H1 (cell line): ENCODE results near the gene MAGI2. TPM values are rescaled to one million over a fixed set of nuclear protein-coding genes. Genes with fewer than 3 reads are reported as not detected.

ENCODE experiments used
- CTCF ChIA-PET: fragments of 300-600 bp; sonication (Branson Sonifier 250); formaldehyde crosslinking; loops from one replicate; lab custom pipeline; 2021; ENCODE audit not compliant: partially characterized antibody; lab: Charles Lee
- POLR2A ChIA-PET: fragments of 300-600 bp; sonication (Branson Sonifier 250); formaldehyde crosslinking; loops from one replicate; lab custom pipeline; 2021; ENCODE audit warnings: inconsistent platforms; ENCODE audit not compliant: partially characterized antibody; lab: Charles Lee
- DNase-seq, 2 experiments: peaks; one replicate each; pipeline versions ENCODE4 v3.0.0 to v3.0.0-alpha.2; 2010 to 2022; ENCODE audit warnings: low spot score in 2 of 2, low read depth in 1 of 2, mixed read lengths in 1 of 2
- FAIRE-seq: peaks from 2 replicates; lab custom pipeline; 2011; peaks lifted over from hg19 to GRCh38; lab: Jason Lieb, UNC
- H2AFZ ChIP-seq: 2 replicates; pipeline ENCODE4 v1.8.1; 2012; ENCODE audit warnings: low read length, inconsistent platforms
- H2AK5ac ChIP-seq: 2 replicates; pipeline ENCODE4 v1.6.1; 2013; ENCODE audit warnings: low read depth, low read length
- H2BK120ac ChIP-seq: replicated peaks from 2 replicates; pipeline ENCODE3; 2013; ENCODE audit warnings: low read depth, low read length, inconsistent platforms
- H2BK12ac ChIP-seq: 2 replicates; pipeline ENCODE4 v1.6.1; 2013; ENCODE audit warnings: low read depth, low read length
- H2BK15ac ChIP-seq: 2 replicates; pipeline ENCODE4 v1.6.1; 2013; ENCODE audit warnings: low read length
- H2BK20ac ChIP-seq: 2 replicates; pipeline ENCODE4 v1.6.1; 2013; ENCODE audit warnings: low read length
- H2BK5ac ChIP-seq: 2 replicates; pipeline ENCODE4 v1.6.1; 2013; ENCODE audit warnings: low read depth, low read length
- H3K14ac ChIP-seq: 2 replicates; pipeline ENCODE4 v1.6.1; 2013; ENCODE audit warnings: inconsistent platforms; ENCODE audit not compliant: insufficient read length
- H3K18ac ChIP-seq: 2 replicates; pipeline ENCODE4 v1.6.1; 2013; ENCODE audit warnings: low read length; ENCODE audit errors: extremely low read depth
- H3K23ac ChIP-seq: 2 replicates; pipeline ENCODE4 v1.6.1; 2013; ENCODE audit warnings: inconsistent platforms; ENCODE audit not compliant: insufficient read length
- H3K23me2 ChIP-seq: 2 replicates; pipeline ENCODE4 v1.6.1; 2013; ENCODE audit warnings: low read depth, low read length
- H3K27ac ChIP-seq: 2 replicates; pipeline ENCODE4 v1.6.1; 2011; ENCODE audit warnings: low read depth, low read length, inconsistent platforms
- H3K27me3 ChIP-seq, 4 experiments: replicated peaks in 1 of 4; 1 replicate in 1 of 4; 2 replicates in 3 of 4; pipeline versions ENCODE4 v1.6.1 to v1.8.1; 2011 to 2013; ENCODE audit warnings: low read length in 3 of 4, mild to moderate bottlenecking in 3 of 4, inconsistent platforms in 2 of 4, mixed read lengths in 2 of 4, moderate library complexity in 1 of 4; ENCODE audit not compliant: control insufficient read depth in 3 of 4, insufficient read depth in 3 of 4; ENCODE audit errors: extremely low read depth in 1 of 4
- H3K36me3 ChIP-seq, 4 experiments: 2 replicates each; pipeline versions ENCODE4 v1.6.1 to v1.8.1; 2011 to 2013; ENCODE audit warnings: mild to moderate bottlenecking in 4 of 4, low read length in 3 of 4, moderate library complexity in 2 of 4, control low read depth in 1 of 4, inconsistent platforms in 1 of 4; ENCODE audit not compliant: insufficient read depth in 4 of 4, control insufficient read depth in 2 of 4
- H3K4ac ChIP-seq: replicated peaks from 2 replicates; pipeline ENCODE3; 2013; ENCODE audit warnings: low read length, low read depth, mixed read lengths, inconsistent platforms; ENCODE audit not compliant: insufficient read length
- H3K4me1 ChIP-seq, 4 experiments: replicated peaks in 1 of 4; 1 replicate in 1 of 4; 2 replicates in 3 of 4; pipeline versions ENCODE4 v1.6.1 to v1.8.1; 2011 to 2013; ENCODE audit warnings: low read length in 3 of 4, inconsistent platforms in 2 of 4, mixed read lengths in 1 of 4; ENCODE audit not compliant: insufficient read depth in 4 of 4, control insufficient read depth in 3 of 4
- H3K4me2 ChIP-seq, 2 experiments: 2 replicates each; pipeline versions ENCODE4 v1.6.1 to v1.8.1; 2011 to 2013; ENCODE audit warnings: low read depth in 2 of 2, low read length in 2 of 2, control low read depth in 1 of 2, inconsistent platforms in 1 of 2, mild to moderate bottlenecking in 1 of 2; ENCODE audit not compliant: insufficient read depth in 1 of 2
- H3K4me3 ChIP-seq, 4 experiments: fragments of 200-600, 300-600 bp in 1 of 4; sonication (generic), shearing (Covaris generic), sonication (Bioruptor Twin) in 1 of 4; 2 replicates each; pipeline versions ENCODE4 v1.5.1 to v1.8.1; 2011 to 2016; ENCODE audit warnings: low read length in 4 of 4, low read depth in 3 of 4, control low read depth in 2 of 4, inconsistent platforms in 2 of 4, mild to moderate bottlenecking in 2 of 4, mixed read lengths in 1 of 4, moderate library complexity in 1 of 4; ENCODE audit not compliant: insufficient read depth in 2 of 4; ENCODE audit errors: extremely low read depth in 1 of 4
- H3K56ac ChIP-seq: replicated peaks from 2 replicates; pipeline ENCODE3; 2013; ENCODE audit warnings: low read depth, mild to moderate bottlenecking, mixed read lengths, low read length, inconsistent platforms; ENCODE audit not compliant: insufficient read length
- H3K79me1 ChIP-seq: 2 replicates; pipeline ENCODE4 v1.6.1; 2013; ENCODE audit warnings: low read depth, low read length, control low read depth
- H3K79me2 ChIP-seq, 2 experiments: 2 replicates each; pipeline versions ENCODE4 v1.6.1 to v1.8.1; 2012 to 2013; ENCODE audit warnings: low read length in 2 of 2, mild to moderate bottlenecking in 2 of 2, inconsistent platforms in 1 of 2; ENCODE audit not compliant: insufficient read depth in 2 of 2, control insufficient read depth in 1 of 2
- H3K9ac ChIP-seq, 4 experiments: replicated peaks in 1 of 4; 1 replicate in 1 of 4; 2 replicates in 3 of 4; pipeline versions ENCODE4 v1.6.1 to v1.8.1; 2011 to 2013; ENCODE audit warnings: low read depth in 3 of 4, low read length in 3 of 4, control low read depth in 2 of 4, mild to moderate bottlenecking in 2 of 4, moderate library complexity in 2 of 4, inconsistent platforms in 1 of 4; ENCODE audit errors: extremely low read depth in 1 of 4
- H3K9me3 ChIP-seq, 2 experiments: 2 replicates each; pipeline versions ENCODE4 v1.6.1 to v1.8.1; 2012 to 2013; ENCODE audit warnings: mild to moderate bottlenecking in 2 of 2, moderate library complexity in 2 of 2, control low read depth in 1 of 2, inconsistent platforms in 1 of 2, low read depth in 1 of 2, low read length in 1 of 2, mixed read lengths in 1 of 2; ENCODE audit not compliant: insufficient read depth in 2 of 2
- H4K20me1 ChIP-seq, 2 experiments: replicated peaks in 1 of 2; 2 replicates each; pipeline versions ENCODE3 to v1.8.1; 2011 to 2013; ENCODE audit warnings: inconsistent platforms in 2 of 2, low read length in 2 of 2, mild to moderate bottlenecking in 1 of 2; ENCODE audit not compliant: insufficient read depth in 2 of 2, control insufficient read depth in 1 of 2
- H4K5ac ChIP-seq: 2 replicates; pipeline ENCODE4 v1.6.1; 2013; ENCODE audit warnings: low read length, low read depth, mixed read lengths, inconsistent platforms; ENCODE audit not compliant: insufficient read length
- H4K8ac ChIP-seq: 2 replicates; pipeline ENCODE4 v1.8.0; 2013; ENCODE audit warnings: mild to moderate bottlenecking, moderate library complexity, low read length, inconsistent platforms; ENCODE audit not compliant: insufficient read depth; ENCODE audit errors: extremely low read depth
- H4K91ac ChIP-seq: replicated peaks from 2 replicates; pipeline ENCODE3; 2013; ENCODE audit warnings: low read length, mixed read lengths, inconsistent platforms; ENCODE audit not compliant: insufficient read length
- CHD2 ChIP-seq: IDR thresholded peaks from 2 replicates; pipeline ENCODE4 v1.6.1; 2012; ENCODE audit warnings: low read length, improper control_type of control experiment
- CTBP2 ChIP-seq: IDR thresholded peaks from 2 replicates; pipeline ENCODE4 v1.7.0; 2011; ENCODE audit warnings: borderline replicate concordance, mild to moderate bottlenecking, moderate library complexity, mixed read lengths, low read length; ENCODE audit not compliant: insufficient read depth, insufficient read length
- CTCF ChIP-seq, 3 experiments: IDR thresholded peaks; 1 replicate in 2 of 3; 2 replicates in 1 of 3; pipeline versions ENCODE4 v1.5.1 to v1.6.1; 2011; ENCODE audit warnings: low read length in 3 of 3, mild to moderate bottlenecking in 3 of 3, inconsistent platforms in 2 of 3, low read depth in 1 of 3, moderate library complexity in 1 of 3; ENCODE audit not compliant: insufficient read depth in 1 of 3; ENCODE audit errors: control extremely low read depth in 1 of 3
- FOSL1 ChIP-seq: IDR thresholded peaks from 2 replicates; pipeline ENCODE4 v1.6.1; 2011; ENCODE audit warnings: mild to moderate bottlenecking, low read depth, low read length, moderate library complexity; ENCODE audit not compliant: insufficient read depth
- SAP30 ChIP-seq: fragments of 300-600 bp; sonication (generic); IDR thresholded peaks from 2 replicates; pipeline ENCODE4 v1.7.1; 2012; ENCODE audit warnings: low read length, moderate library complexity, mild to moderate bottlenecking, inconsistent platforms; ENCODE audit not compliant: insufficient read depth, insufficient replicate concordance
- WGBS, 2 experiments: shearing (Covaris generic) in 1 of 2; methylation state at CpG; one replicate each; pipeline versions ENCODE4 v1.1.6 to v1.1.7; 2013 to 2015; ENCODE audit warnings: low lambda C conversion rate in 2 of 2, mixed read lengths in 2 of 2, inconsistent platforms in 1 of 2, low coverage in 1 of 2, missing lambda C conversion rate in 1 of 2; ENCODE audit not compliant: insufficient replicate concordance in 2 of 2, insufficient coverage in 1 of 2, insufficient read length in 1 of 2; ENCODE audit errors: extremely low coverage in 1 of 2, missing lambda C conversion rate in 1 of 2; 5-methylcytosine and 5-hydroxymethylcytosine counted together
- polyA plus RNA-seq, 7 experiments: library from polyadenylated mRNA; depleted of rRNA in 3 of 7; stranded (reverse) in 5 of 7; unstranded in 2 of 7; fragments of >200 nt in 5 of 7; fragments of 200-250 nt in 2 of 7; gene quantifications; 1 replicate in 5 of 7; 2 replicates in 1 of 7; 4 replicates in 1 of 7; pipeline versions ENCODE4 v1.2.1 to v1.2.3, GENCODE V29; 2011 to 2013; ENCODE audit warnings: missing spikeins in 2 of 7, mixed read lengths in 2 of 7
- total RNA-seq: library from RNA; stranded (reverse); fragmentation: NEBNext Ultra II Directional; extraction: Animal tissue kit (Norgen Biotek cat#: 25700); gene quantifications from 2 replicates; pipeline ENCODE4 v1.2.1, GENCODE V29; 2021

MAGI2 gene
- total and polyA plus RNA-seq, 2 of the 8 experiments (the other 6 are each of a cell fraction or from before 2014, with no cell fraction given), result 6.0 to 27.3 TPM

GRCh38 chr7:79290841-79291497, 162.5 kb downstream of the MAGI2 start:
- H4K5ac ChIP-seq, result no peak overlapping the region
- H3K18ac ChIP-seq, result no peak overlapping the region
- H2BK120ac ChIP-seq, result no peak overlapping the region
- no peak overlapping the region for H4K91ac ChIP-seq
- ChIA-PET CTCF (no interaction called here), POLR2A (no interaction called here)
- no peak for FAIRE-seq
- no peak overlapping the region for H3K4me3 ChIP-seq
- no peaks in the 10 kb centered on the region for H3K79me2 ChIP-seq
- no peaks in the 10 kb centered on the region for H4K20me1 ChIP-seq
- no peak overlapping the region for H2AK5ac ChIP-seq
- H2BK5ac ChIP-seq, result no peak overlapping the region
- no peak overlapping the region for H3K23ac ChIP-seq
- H3K4me2 ChIP-seq, result no peak overlapping the region
- no peak overlapping the region for H3K14ac ChIP-seq
- TF ChIP-seq FOSL1, result no peak
- no peak for TF ChIP-seq CTBP2
- no peak for TF ChIP-seq SAP30
- no peak for TF ChIP-seq CTCF (IDR thresholded peaks at IDR 0.05; ENCODE audit: control extremely low read depth in 1 of 3, insufficient read depth in 1 of 3, low read depth in 1 of 3, low read length in 3 of 3)
- TF ChIP-seq CHD2, result no peak
- H3K56ac ChIP-seq, result no peak overlapping the region
- H3K27ac ChIP-seq, result no peak overlapping the region
- no peaks in the 10 kb centered on the region for H3K23me2 ChIP-seq
- no peak overlapping the region for H4K8ac ChIP-seq
- no peak for DNase-seq
- H3K9ac ChIP-seq, result no peak overlapping the region
- no peak overlapping the region for H3K4ac ChIP-seq
- H2BK20ac ChIP-seq, result no peak overlapping the region
- H3K79me1 ChIP-seq, result no peaks in the 10 kb centered on the region
- no peak overlapping the region for H2BK12ac ChIP-seq
- no peak overlapping the region for H2BK15ac ChIP-seq
- no peaks in the 10 kb centered on the region for H3K27me3 ChIP-seq
- H3K36me3 ChIP-seq, result no peaks in the 10 kb centered on the region
- no peaks in the 10 kb centered on the region for H3K4me1 ChIP-seq
- 83% methylated on average over 4 of the region's 4 CpGs; no CpG with 5 or more reads in 1 of the 2 experiments for WGBS, 2 experiments
- H2AFZ ChIP-seq, result no peak overlapping the region
- no peaks in the 10 kb centered on the region for H3K9me3 ChIP-seq
